HepG2 (cell line): ENCODE data around the gene PLEKHA6. TPM values are rescaled to one million over a fixed set of nuclear protein-coding genes. Genes with fewer than 3 reads are reported as not detected.

ENCODE experiments used
- ATF5 ChIP-seq: sonication (generic); formaldehyde crosslinking; IDR thresholded peaks from 2 replicates; pipeline ENCODE4 v1.4.0; 2020; ENCODE audit warnings: mild to moderate bottlenecking, low read depth, missing genetic modification reagents
- CTCF ChIP-seq: sonication (generic); formaldehyde crosslinking; IDR thresholded peaks from 2 replicates; pipeline ENCODE4 v1.5.0; 2020; ENCODE audit warnings: mild to moderate bottlenecking, missing genetic modification reagents, moderate library complexity
- GABPA ChIP-seq, 2 experiments: IDR thresholded peaks; 2 replicates each; pipeline ENCODE4 v1.6.1; 2011 to 2016; ENCODE audit warnings: low read depth in 2 of 2, low read length in 1 of 2, missing biosample characterization in 1 of 2, missing genetic modification characterization in 1 of 2
- GPBP1L1 ChIP-seq: sonication (generic); formaldehyde crosslinking; IDR thresholded peaks from 2 replicates; pipeline ENCODE4 v1.5.0; 2020; ENCODE audit warnings: mild to moderate bottlenecking, missing genetic modification reagents
- HNRNPLL ChIP-seq: fragments of 200-400 bp; formaldehyde crosslinking; IDR thresholded peaks from 2 replicates; pipeline ENCODE4 v1.6.1; 2017; ENCODE audit warnings: mild to moderate bottlenecking, low read depth, low read length; ENCODE audit not compliant: poor library complexity, severe bottlenecking
- IKZF4 ChIP-seq: sonication (generic); formaldehyde crosslinking; IDR thresholded peaks from 2 replicates; pipeline ENCODE4 v1.5.1; 2020; ENCODE audit warnings: borderline replicate concordance, mild to moderate bottlenecking, low read depth, missing genetic modification reagents; ENCODE audit errors: not compliant biosample characterization
- JUN ChIP-seq: sonication (generic); formaldehyde crosslinking; IDR thresholded peaks from 2 replicates; pipeline ENCODE4 v1.4.0; 2020; ENCODE audit warnings: mild to moderate bottlenecking, missing genetic modification reagents
- SCMH1 ChIP-seq: sonication (generic); formaldehyde crosslinking; IDR thresholded peaks from 2 replicates; pipeline ENCODE4 v1.9.0; 2021; ENCODE audit warnings: missing genetic modification reagents, mild to moderate bottlenecking, borderline replicate concordance
- SMAD3 ChIP-seq: sonication (generic); formaldehyde crosslinking; IDR thresholded peaks from 2 replicates; pipeline ENCODE4 v1.4.0; 2020; ENCODE audit warnings: missing genetic modification reagents
- TCF12 ChIP-seq, 2 experiments: fragments of 450-650 bp in 1 of 2; sonication (generic) in 1 of 2; formaldehyde crosslinking in 1 of 2; IDR thresholded peaks; 2 replicates each; pipeline versions ENCODE4 v1.6.1 to v1.8.0; 2017 to 2022; ENCODE audit warnings: antibody characterized with exemption in 1 of 2, mild to moderate bottlenecking in 1 of 2, missing genetic modification reagents in 1 of 2, moderate library complexity in 1 of 2
- ZBTB20 ChIP-seq: sonication (generic); formaldehyde crosslinking; IDR thresholded peaks from 2 replicates; pipeline ENCODE4 v1.8.1; 2023; ENCODE audit warnings: missing genetic modification reagents, low read depth, mild to moderate bottlenecking, borderline replicate concordance
- ZBTB37 ChIP-seq: sonication (generic); formaldehyde crosslinking; IDR thresholded peaks from 2 replicates; pipeline ENCODE4 v1.4.0; 2020; ENCODE audit warnings: mild to moderate bottlenecking, missing genetic modification reagents
- ZBTB46 ChIP-seq: sonication (generic); formaldehyde crosslinking; IDR thresholded peaks from 2 replicates; pipeline ENCODE4 v1.4.0; 2020; ENCODE audit warnings: mild to moderate bottlenecking, missing genetic modification reagents, borderline replicate concordance
- ZC3H4 ChIP-seq: sonication (generic); formaldehyde crosslinking; IDR thresholded peaks from 2 replicates; pipeline ENCODE4 v1.4.0; 2020; ENCODE audit warnings: missing genetic modification reagents, borderline replicate concordance
- ZMYM3 ChIP-seq: sonication (generic); formaldehyde crosslinking; IDR thresholded peaks from 2 replicates; pipeline ENCODE4 v1.5.1; 2020; ENCODE audit warnings: mild to moderate bottlenecking, missing genetic modification reagents
- ZNF232 ChIP-seq: sonication (generic); formaldehyde crosslinking; IDR thresholded peaks from 2 replicates; pipeline ENCODE4 v1.4.0; 2020; ENCODE audit warnings: missing genetic modification reagents, borderline replicate concordance
- ZNF329 ChIP-seq: sonication (generic); formaldehyde crosslinking; IDR thresholded peaks from 2 replicates; pipeline ENCODE4 v1.9.0; 2021; ENCODE audit warnings: low read depth, mild to moderate bottlenecking, missing genetic modification reagents
- ZNF660 ChIP-seq: sonication (generic); formaldehyde crosslinking; IDR thresholded peaks from 2 replicates; pipeline ENCODE4 v1.5.1; 2020; ENCODE audit warnings: mild to moderate bottlenecking, low read depth, missing genetic modification reagents, borderline replicate concordance
- ZNF713 ChIP-seq: sonication (generic); formaldehyde crosslinking; IDR thresholded peaks from 2 replicates; pipeline ENCODE4 v1.4.0; 2020; ENCODE audit warnings: mild to moderate bottlenecking, missing genetic modification reagents
- polyA plus RNA-seq, 8 experiments: library from polyadenylated mRNA; depleted of rRNA in 3 of 8; stranded (reverse) in 7 of 8; unstranded in 1 of 8; fragments of >200 nt; fragmentation: Illumina TruSeq in 4 of 8; extraction: Trizol in 4 of 8; gene quantifications; 2 replicates each; pipeline versions ENCODE4 v1.2.1 to v1.2.3, GENCODE V29; 2011 to 2016; ENCODE audit warnings: low read depth in 4 of 8, missing spikeins in 1 of 8, mixed read lengths in 1 of 8; ENCODE audit not compliant: insufficient read depth in 1 of 8
- total RNA-seq, 5 experiments: library from RNA; depleted of rRNA; stranded (reverse); fragments of >200 nt; fragmentation: Illumina TruSeq; extraction: Trizol; gene quantifications; 2 replicates each; pipeline ENCODE4 v1.2.3, GENCODE V29; 2016; ENCODE audit warnings: low read depth in 1 of 5

The PLEKHA6 gene
- total and polyA plus RNA-seq, 2 of the 13 experiments (the other 11 are each of a cell fraction or from before 2014, with no cell fraction given), result 5.3 to 11.4 TPM

- TF ChIP-seq ATF5 (CRISPR knock-in tag) (peak; percentile 53), ZNF713 (CRISPR knock-in tag) (no peak), ZC3H4 (CRISPR knock-in tag) (no peak), JUN (CRISPR knock-in tag) (no peak), CTCF (CRISPR knock-in tag) (peak; percentile 93), GABPA (IDR thresholded peaks at IDR 0.05; ENCODE audit: low read depth, low read length) (no peak), GABPA (CRISPR knock-in tag; IDR thresholded peaks at IDR 0.05; ENCODE audit: low read depth) (peak; percentile 80), ZMYM3 (CRISPR knock-in tag) (no peak), ZNF660 (CRISPR knock-in tag) (no peak), TCF12 (IDR thresholded peaks at IDR 0.05) (no peak), TCF12 (CRISPR knock-in tag; IDR thresholded peaks at IDR 0.05) (0 out of 2 replicates have a peak, but pooled peaks have one; percentile 89), ZBTB20 (peak; percentile 83; the same call in 1 of the 2 replicates), ZBTB37 (CRISPR knock-in tag) (peak; percentile 73), IKZF4 (CRISPR knock-in tag) (peak; percentile 66), SCMH1 (CRISPR knock-in tag) (no peak), HNRNPLL (peak; percentile 82), ZNF232 (CRISPR knock-in tag) (peak; percentile 89; the same call in 1 of the 2 replicates), SMAD3 (CRISPR knock-in tag) (peak; percentile 77; the same call in 1 of the 2 replicates), ZNF329 (CRISPR knock-in tag) (0 out of 2 replicates have a peak, but pooled peaks have one; percentile 34), GPBP1L1 (CRISPR knock-in tag) (no peak), ZBTB46 (CRISPR knock-in tag) (peak; percentile 77; the same call in 1 of the 2 replicates)
These were observed 145.8 kb downstream of the PLEKHA6 start, which contains the start of gene GOLT1A (continued) for GRCh38 chr1:204213668-204214662.
